ENCODE results near the gene UROS.
A peak's percentile ranks its signal among the peaks of the same experiment; 100 is the strongest.

Gene UROS

GRCh38 chr10:125836746-125837145 lies 13.7 kb upstream of the UROS start:
- no peak for DNase-seq (ENCODE audit: low spot score)

GRCh38 chr10:125828311-125828710 lies 5.3 kb upstream of the UROS start:
- DNase-seq (ENCODE audit: low spot score): no peak

GRCh38 chr10:125827133-125827532 lies 4.1 kb upstream of the UROS start:
- DNase-seq (ENCODE audit: low spot score): no peak

- no peak for DNase-seq (ENCODE audit: low spot score)
These were observed 1.7 kb upstream of the UROS start for GRCh38 chr10:125824736-125825135.

- DNase-seq (ENCODE audit: low spot score): peak; percentile 47
These were observed 699 bp upstream of the UROS start for GRCh38 chr10:125823663-125824251.

- DNase-seq (ENCODE audit: low spot score): no peak
These were observed 2.4 kb downstream of the UROS start for GRCh38 chr10:125820701-125821100.

GRCh38 chr10:125817337-125817946 lies 5.6 kb downstream of the UROS start:
- no peak for DNase-seq (ENCODE audit: low spot score)

- DNase-seq (ENCODE audit: low spot score): no peak
These were observed 6.5 kb downstream of the UROS start for GRCh38 chr10:125816548-125816947.

GRCh38 chr10:125815764-125816163 lies 7.3 kb downstream of the UROS start:
- no peak for DNase-seq (ENCODE audit: low spot score)

GRCh38 chr10:125812128-125812750 lies 10.8 kb downstream of the UROS start:
- no peak for DNase-seq (ENCODE audit: low spot score)

GRCh38 chr10:125811251-125811650 lies 11.8 kb downstream of the UROS start:
- no peak for DNase-seq (ENCODE audit: low spot score)

GRCh38 chr10:125808047-125808446 lies 15.0 kb downstream of the UROS start:
- DNase-seq (ENCODE audit: low spot score): no peak

GRCh38 chr10:125802739-125803138 lies 20.3 kb downstream of the UROS start:
- no peak for DNase-seq (ENCODE audit: low spot score)

GRCh38 chr10:125802131-125802530 lies 20.9 kb downstream of the UROS start:
- no peak for DNase-seq (ENCODE audit: low spot score)

GRCh38 chr10:125801574-125801973 lies 21.5 kb downstream of the UROS start:
- no peak for DNase-seq (ENCODE audit: low spot score)

GRCh38 chr10:125799451-125800182 lies 23.4 kb downstream of the UROS start:
- DNase-seq (ENCODE audit: low spot score): no peak

GRCh38 chr10:125797994-125798662 lies 24.9 kb downstream of the UROS start:
- DNase-seq (ENCODE audit: low spot score): no peak

- DNase-seq (ENCODE audit: low spot score): no peak
These were observed 25.6 kb downstream of the UROS start for GRCh38 chr10:125797424-125797823.

GRCh38 chr10:125795637-125796190 lies 27.3 kb downstream of the UROS start:
- DNase-seq (ENCODE audit: low spot score): no peak

- DNase-seq (ENCODE audit: low spot score): no peak
These were observed 27.9 kb downstream of the UROS start for GRCh38 chr10:125795128-125795527.

- no peak for DNase-seq (ENCODE audit: low spot score)
These were observed 30.4 kb downstream of the UROS start for GRCh38 chr10:125792342-125793300.

All from ecto neural progenitor cell (in vitro differentiated cells).